NB4 (cell line): ENCODE results near the gene NOC4L.

ENCODE experiments used
- POLR2A ChIP-seq: IDR thresholded peaks from 2 replicates; pipeline ENCODE4 v1.6.1; 2011; ENCODE audit warnings: mild to moderate bottlenecking; ENCODE audit not compliant: insufficient read length; ENCODE audit errors: extremely low read depth
- TF ChIP-seq, protein P1 (sequence below): IDR thresholded peaks from one replicate; pipeline ENCODE4 v1.5.1; 2012; ENCODE audit warnings: low read depth, low read length

DNA sequence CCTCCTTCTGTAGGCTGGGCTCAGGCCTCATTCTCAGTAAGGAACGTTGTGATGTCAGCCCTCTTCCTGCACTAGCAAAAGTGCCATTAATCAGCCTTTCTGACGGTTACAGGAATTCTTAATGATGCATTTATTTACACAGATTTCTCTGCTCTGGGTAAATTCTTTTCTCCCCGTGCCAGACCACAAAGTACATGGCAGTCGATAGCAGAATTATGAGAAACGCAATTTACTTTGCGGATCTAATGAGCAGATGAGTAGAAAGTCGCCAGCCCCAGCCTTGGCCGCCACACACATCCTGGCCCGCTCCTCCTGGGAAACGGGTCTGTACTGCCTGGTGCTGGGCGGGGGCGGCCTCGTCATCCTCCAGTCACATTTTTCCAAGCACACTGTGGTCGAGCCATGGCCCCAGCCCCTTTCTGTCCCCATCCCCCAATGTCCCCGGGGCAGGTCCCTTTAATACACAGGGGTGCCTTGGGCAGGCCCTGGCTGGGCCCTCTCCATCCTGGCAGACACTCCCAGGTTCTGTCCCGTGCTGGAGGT, 25.9 kb downstream of the NOC4L start:
- no peak for TF ChIP-seq POLR2A
- TF ChIP-seq, protein P1, sequence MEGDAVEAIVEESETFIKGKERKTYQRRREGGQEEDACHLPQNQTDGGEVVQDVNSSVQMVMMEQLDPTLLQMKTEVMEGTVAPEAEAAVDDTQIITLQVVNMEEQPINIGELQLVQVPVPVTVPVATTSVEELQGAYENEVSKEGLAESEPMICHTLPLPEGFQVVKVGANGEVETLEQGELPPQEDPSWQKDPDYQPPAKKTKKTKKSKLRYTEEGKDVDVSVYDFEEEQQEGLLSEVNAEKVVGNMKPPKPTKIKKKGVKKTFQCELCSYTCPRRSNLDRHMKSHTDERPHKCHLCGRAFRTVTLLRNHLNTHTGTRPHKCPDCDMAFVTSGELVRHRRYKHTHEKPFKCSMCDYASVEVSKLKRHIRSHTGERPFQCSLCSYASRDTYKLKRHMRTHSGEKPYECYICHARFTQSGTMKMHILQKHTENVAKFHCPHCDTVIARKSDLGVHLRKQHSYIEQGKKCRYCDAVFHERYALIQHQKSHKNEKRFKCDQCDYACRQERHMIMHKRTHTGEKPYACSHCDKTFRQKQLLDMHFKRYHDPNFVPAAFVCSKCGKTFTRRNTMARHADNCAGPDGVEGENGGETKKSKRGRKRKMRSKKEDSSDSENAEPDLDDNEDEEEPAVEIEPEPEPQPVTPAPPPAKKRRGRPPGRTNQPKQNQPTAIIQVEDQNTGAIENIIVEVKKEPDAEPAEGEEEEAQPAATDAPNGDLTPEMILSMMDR = no peak
